SK-MEL-5 (cell line): Measurements from ENCODE around the gene AUNIP. TPM values are rescaled to one million over a fixed set of nuclear protein-coding genes. Genes with fewer than 3 reads are reported as not detected.

Experiments used
- DNase-seq: peaks from one replicate; pipeline ENCODE4 v3.0.0-alpha.2; 2016; ENCODE audit warnings: low read depth, low spot score
- in situ Hi-C: cut with HindIII; loops from 2 replicates; pipeline ENCODE4 v1.10.0; 2016; ENCODE audit warnings: low sequenced_read_pairs, high pct_unique_total_duplicates, low pct_unique_long_range_greater_than_20kb
- small RNA-seq, 2 experiments: library from RNA; depleted of rRNA; stranded (forward); fragments of <200 nt; gene quantifications; one replicate each; pipeline ENCODE3, GENCODE V24; 2014
- total RNA-seq: library from RNA; depleted of rRNA; stranded (reverse); fragments of >200 nt; shearing (Covaris generic); gene quantifications from 2 replicates; pipeline ENCODE4 v1.2.3, GENCODE V29; 2014; rRNA removed

AUNIP gene
- total RNA-seq, 1 experiment from 2014 or later, result 7.0 TPM

DNA sequence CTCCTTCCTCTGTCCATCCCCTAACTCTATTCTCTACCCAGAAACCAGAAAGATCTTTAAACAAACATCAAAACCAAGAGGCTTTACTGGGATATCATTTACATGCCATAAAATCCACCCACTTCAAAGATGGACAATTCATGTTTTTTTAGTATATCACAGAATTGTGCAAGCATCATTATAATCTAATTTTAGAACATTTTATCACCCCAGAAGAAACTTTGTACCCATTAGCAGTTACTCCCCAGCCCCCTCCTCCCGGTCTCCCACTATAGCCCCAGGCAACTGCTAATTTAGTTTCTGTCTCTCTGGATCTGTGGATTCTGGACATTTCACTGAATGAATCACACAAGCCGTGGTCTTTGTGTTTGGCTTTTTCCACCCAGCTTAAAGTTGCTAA is 64.0 kb downstream of the AUNIP start:
- DNase-seq, result no peak
- in situ Hi-C loops, result no loop called here

DNA sequence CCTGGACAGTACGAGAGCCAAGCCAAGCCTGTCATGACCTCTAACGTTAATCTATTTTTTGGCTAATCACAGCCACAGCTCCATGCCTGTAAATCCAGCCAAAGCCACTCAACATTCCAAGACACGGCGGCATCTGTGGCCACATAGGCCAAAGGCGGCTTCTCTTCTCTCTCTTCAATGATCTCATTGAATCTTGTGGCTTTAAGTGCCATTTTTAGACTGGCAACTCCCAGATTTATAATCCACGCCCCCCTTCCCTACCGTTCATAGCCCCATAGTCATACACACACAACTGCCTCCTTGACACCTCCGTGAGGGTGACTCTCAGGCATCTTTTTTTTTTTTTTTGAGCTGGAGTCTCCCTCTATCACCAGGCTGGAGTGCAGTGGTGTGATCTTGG is 64.9 kb downstream of the AUNIP start:
- in situ Hi-C loops, result no loop called here
- DNase-seq, result no peak

GRCh38 chr1:25793585-25794170 is 65.6 kb downstream of the AUNIP start:
- in situ Hi-C loops, result no loop called here

DNA sequence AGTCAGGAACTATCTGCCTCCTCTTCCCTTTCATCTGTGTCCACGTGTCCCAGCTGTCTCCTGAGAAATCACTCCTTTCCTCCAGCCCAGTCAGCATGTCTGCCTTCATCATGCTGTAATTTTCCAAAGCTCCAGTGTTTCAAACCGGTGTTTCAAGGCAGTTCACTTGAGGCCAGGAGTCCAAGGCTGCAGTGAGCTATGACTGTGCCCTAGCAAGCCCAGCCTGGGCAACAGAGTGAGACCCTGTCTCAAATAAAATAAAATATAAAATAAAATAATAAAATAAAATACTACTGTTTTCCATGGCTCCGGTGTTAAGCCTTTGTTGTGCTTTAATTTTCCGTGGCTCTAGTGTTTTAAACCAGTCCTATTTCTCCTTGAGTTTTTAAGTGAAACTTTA is 67.1 kb downstream of the AUNIP start:
- no peak for DNase-seq
- in situ Hi-C loops, result no loop called here

More at GRCh38 chr1:25793585-25794170, 65.6 kb downstream of the AUNIP start:
- no peak for DNase-seq

DNA sequence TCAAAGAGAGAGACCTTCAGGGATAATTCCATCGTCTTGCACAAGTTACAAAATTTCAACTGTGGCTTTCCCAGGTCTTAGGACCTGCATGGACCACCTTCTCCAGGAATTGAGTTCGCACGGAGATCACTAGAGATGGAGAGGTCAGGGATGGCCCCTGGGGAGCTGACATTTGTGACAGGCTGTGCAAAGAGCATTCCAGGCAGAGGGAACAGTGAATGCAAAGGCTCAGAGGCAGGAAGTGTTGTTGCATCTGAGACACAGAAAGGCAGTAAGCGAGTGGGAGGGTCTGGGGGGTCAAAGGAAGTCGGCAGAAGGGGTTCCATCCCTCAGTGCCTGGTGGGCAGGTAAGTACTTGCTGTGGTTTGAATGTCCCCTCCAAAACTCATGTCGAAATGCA is 68.8 kb downstream of the AUNIP start:
- in situ Hi-C loops, result no loop called here
- DNase-seq, result no peak

DNA sequence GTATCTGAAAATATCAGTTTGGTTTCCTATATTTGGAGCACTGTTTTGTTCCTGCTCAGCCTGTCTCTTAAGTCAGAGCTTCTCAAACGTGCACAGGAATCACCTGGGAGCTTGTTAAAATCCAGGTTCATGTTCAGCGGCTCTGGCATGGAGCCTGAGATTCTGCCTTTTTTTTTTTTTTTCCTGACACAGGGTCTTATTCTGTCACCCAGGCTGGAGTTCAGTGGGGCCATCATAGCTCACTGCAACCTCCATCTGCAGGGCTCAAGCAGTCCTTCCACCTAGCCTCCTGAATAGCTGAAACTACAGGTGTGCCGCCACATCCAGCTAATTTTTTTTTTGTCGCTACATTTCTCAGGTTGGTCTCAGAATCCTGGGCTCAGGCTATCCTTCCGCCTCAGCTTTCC is 71.5 kb downstream of the AUNIP start:
- no peak for DNase-seq
- in situ Hi-C loops, result no loop called here

- in situ Hi-C loops, result no loop called here
- no peak for DNase-seq
Observed at GRCh38 chr1:25786887-25787759, 72.1 kb downstream of the AUNIP start.

DNA sequence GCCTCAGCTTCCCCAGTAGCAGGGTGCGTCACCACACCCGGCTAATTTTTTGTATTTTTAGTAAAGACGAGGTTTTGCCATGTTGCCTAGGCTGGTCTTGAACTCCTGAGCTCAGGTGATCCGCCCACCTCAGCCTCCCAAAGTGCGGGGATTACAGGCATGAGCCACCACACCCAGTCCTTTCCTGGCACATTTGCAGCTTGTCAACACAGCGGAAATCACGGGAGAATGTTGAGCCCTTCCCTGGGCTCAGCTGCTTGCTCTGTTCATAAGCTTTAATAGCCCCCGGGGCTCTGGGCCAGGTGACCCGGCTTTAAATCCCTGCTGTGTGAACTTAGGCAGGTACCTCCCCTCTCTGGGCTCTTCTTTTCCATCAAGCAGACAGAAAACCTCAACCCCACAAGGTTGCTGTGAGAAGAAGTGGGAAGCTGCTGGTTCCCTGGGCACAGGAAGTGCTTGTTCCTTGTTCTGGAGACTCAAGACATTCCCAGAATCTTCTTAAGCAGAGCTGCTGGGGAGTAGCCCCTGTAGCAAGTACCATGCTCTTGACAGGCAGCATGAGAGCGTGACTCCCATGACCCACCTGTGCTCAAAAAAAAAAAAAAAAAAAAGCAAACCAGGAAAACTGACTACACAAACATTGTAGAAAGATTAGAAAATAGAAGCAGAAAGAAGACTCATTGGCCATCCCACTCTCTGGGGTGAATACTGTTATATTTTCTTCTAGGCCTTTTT is 73.8 kb downstream of the AUNIP start:
- no peak for DNase-seq
- in situ Hi-C loops, result no loop called here

DNA sequence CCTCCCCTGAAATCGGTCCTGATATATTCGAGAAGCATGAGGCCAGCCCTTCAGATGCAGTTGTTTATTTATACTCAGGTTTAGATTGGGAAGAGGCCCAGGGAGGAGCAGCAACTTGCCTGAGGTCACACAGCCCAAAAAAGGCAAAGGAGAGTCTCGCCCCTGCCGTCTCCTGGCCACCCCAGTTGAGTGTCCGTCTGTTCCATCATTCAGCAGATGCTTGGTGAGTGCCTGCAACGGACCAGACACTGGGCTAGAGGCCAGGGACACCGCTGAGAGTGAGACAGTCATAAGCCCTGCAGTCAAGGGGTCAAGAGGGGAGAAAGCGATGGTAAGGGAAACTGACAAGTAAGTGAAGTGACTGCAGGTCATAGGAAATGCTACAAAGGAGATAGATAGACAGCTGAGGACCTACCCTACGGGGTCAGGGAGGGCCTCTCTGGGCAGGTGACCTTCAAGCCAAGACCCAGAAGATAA is 74.6 kb downstream of the AUNIP start:
- no peak for DNase-seq
- in situ Hi-C loops, result no loop called here

Small RNA genes lying within 50 kb of the gene (small RNA-seq; reads per million reads assigned to genes)
- gene AL033528.1, result 0 reads per million in 2 experiments
- 0 reads per million in 2 experiments for gene RF00019
- 0 reads per million in 2 experiments for gene SNRPFP2

Other genes starting within 250 kb of the AUNIP start
- 0.40 and 0.67 TPM in 2 replicates for gene MAN1C1, start 242.7 kb downstream of the AUNIP start, total RNA-seq
- gene SELENON, start 59.3 kb downstream of the AUNIP start, total RNA-seq, result 38.3 and 45.1 TPM in 2 replicates
- 36.2 and 41.6 TPM in 2 replicates for gene MTFR1L, start 39.5 kb downstream of the AUNIP start, total RNA-seq
- gene PAQR7, start 16.3 kb upstream of the AUNIP start, total RNA-seq, result 4.2 TPM in 2 replicates
- 99.5 and 125 TPM in 2 replicates for gene STMN1, start 47.0 kb upstream of the AUNIP start, total RNA-seq
- gene PAFAH2, start 138.6 kb upstream of the AUNIP start, total RNA-seq, result 10.9 and 11.1 TPM in 2 replicates
- gene EXTL1, start 162.3 kb upstream of the AUNIP start, total RNA-seq, result 7.0 and 7.1 TPM in 2 replicates
- gene SLC30A2, start 186.7 kb upstream of the AUNIP start, total RNA-seq, result not detected in 2 replicates
- gene TRIM63, start 208.2 kb upstream of the AUNIP start, total RNA-seq, result 118 and 129 TPM in 2 replicates